ENCODE results near the gene NMT2. TPM values are rescaled to one million over a fixed set of nuclear protein-coding genes. Genes with fewer than 3 reads are reported as not detected.

Gene NMT2
- total and polyA plus RNA-seq, 4 donors, result 9.6 to 19.1 (median 17.0) TPM

DNA sequence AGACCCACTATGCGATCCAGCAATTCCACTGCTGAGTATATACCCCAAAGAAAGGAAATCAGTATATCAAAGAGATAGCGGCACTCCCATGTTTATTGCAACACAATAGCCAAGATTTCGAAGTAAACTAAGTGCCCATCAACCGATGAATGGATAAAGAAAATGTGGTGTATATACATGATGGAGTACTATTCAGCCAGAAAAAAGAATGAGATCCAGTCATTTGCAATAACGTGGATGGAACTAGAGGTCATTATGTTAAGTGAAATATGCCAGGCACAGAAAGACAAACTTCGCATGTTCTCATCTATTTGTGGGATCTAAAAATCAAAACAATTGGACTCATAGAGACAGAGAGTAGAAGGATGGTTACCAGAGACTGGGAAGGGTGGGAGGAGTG, 7.1 kb upstream of the NMT2 start:
- Histone ChIP-seq H3K4me3 (ENCODE audit: low read depth in 1 of 3, low read length in 3 of 3) (no peak overlapping the region), H3K4me1 (ENCODE audit: control insufficient read depth in 4 of 4, insufficient read depth in 4 of 4, low read length in 3 of 4) (peaks cover 0 to 9% (median 4%) of the 10 kb centered on the region in 4 donors), H3K36me3 (ENCODE audit: control insufficient read depth in 4 of 4, insufficient read depth in 3 of 4, low read depth in 1 of 4, low read length in 3 of 4) (no peaks in the 10 kb centered on the region), H3K9me3 (ENCODE audit: control insufficient read depth in 4 of 4, low read length in 3 of 4) (no peaks in the 10 kb centered on the region), H3K9ac (ENCODE audit: low read depth in 1 of 2, low read length in 2 of 2) (no peak overlapping the region), H3K27ac (ENCODE audit: low read depth in 1 of 2, low read length in 2 of 2) (no peak overlapping the region), H3K27me3 (ENCODE audit: control insufficient read depth in 4 of 4, insufficient read depth in 4 of 4, low read length in 3 of 4) (no peaks in the 10 kb centered on the region)
- no peak for TF ChIP-seq YY1 (IDR thresholded peaks at IDR 0.05)
- no peak for TF ChIP-seq FOXA2 (IDR thresholded peaks at IDR 0.05)
- TF ChIP-seq EGR1 (IDR thresholded peaks at IDR 0.05; ENCODE audit: low read depth in 2 of 2), result no peak
- TF ChIP-seq FOXA1 (IDR thresholded peaks at IDR 0.05), result no peak
- TF ChIP-seq, protein P1, sequence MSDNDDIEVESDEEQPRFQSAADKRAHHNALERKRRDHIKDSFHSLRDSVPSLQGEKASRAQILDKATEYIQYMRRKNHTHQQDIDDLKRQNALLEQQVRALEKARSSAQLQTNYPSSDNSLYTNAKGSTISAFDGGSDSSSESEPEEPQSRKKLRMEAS (IDR thresholded peaks at IDR 0.05), result no peak
- TF ChIP-seq HNF4A (conservative IDR thresholded peaks at IDR 0.05), result no peak
- TF ChIP-seq, protein P2, sequence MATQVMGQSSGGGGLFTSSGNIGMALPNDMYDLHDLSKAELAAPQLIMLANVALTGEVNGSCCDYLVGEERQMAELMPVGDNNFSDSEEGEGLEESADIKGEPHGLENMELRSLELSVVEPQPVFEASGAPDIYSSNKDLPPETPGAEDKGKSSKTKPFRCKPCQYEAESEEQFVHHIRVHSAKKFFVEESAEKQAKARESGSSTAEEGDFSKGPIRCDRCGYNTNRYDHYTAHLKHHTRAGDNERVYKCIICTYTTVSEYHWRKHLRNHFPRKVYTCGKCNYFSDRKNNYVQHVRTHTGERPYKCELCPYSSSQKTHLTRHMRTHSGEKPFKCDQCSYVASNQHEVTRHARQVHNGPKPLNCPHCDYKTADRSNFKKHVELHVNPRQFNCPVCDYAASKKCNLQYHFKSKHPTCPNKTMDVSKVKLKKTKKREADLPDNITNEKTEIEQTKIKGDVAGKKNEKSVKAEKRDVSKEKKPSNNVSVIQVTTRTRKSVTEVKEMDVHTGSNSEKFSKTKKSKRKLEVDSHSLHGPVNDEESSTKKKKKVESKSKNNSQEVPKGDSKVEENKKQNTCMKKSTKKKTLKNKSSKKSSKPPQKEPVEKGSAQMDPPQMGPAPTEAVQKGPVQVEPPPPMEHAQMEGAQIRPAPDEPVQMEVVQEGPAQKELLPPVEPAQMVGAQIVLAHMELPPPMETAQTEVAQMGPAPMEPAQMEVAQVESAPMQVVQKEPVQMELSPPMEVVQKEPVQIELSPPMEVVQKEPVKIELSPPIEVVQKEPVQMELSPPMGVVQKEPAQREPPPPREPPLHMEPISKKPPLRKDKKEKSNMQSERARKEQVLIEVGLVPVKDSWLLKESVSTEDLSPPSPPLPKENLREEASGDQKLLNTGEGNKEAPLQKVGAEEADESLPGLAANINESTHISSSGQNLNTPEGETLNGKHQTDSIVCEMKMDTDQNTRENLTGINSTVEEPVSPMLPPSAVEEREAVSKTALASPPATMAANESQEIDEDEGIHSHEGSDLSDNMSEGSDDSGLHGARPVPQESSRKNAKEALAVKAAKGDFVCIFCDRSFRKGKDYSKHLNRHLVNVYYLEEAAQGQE (IDR thresholded peaks at IDR 0.05), result no peak
- no peak for TF ChIP-seq TAF1 (conservative IDR thresholded peaks at IDR 0.05)
- TF ChIP-seq, protein P3, sequence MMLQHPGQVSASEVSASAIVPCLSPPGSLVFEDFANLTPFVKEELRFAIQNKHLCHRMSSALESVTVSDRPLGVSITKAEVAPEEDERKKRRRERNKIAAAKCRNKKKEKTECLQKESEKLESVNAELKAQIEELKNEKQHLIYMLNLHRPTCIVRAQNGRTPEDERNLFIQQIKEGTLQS (IDR thresholded peaks at IDR 0.05), result no peak
- TF ChIP-seq NR2F2 (IDR thresholded peaks at IDR 0.05), result no peak
- TF ChIP-seq, protein P4, sequence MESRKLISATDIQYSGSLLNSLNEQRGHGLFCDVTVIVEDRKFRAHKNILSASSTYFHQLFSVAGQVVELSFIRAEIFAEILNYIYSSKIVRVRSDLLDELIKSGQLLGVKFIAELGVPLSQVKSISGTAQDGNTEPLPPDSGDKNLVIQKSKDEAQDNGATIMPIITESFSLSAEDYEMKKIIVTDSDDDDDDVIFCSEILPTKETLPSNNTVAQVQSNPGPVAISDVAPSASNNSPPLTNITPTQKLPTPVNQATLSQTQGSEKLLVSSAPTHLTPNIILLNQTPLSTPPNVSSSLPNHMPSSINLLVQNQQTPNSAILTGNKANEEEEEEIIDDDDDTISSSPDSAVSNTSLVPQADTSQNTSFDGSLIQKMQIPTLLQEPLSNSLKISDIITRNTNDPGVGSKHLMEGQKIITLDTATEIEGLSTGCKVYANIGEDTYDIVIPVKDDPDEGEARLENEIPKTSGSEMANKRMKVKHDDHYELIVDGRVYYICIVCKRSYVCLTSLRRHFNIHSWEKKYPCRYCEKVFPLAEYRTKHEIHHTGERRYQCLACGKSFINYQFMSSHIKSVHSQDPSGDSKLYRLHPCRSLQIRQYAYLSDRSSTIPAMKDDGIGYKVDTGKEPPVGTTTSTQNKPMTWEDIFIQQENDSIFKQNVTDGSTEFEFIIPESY (IDR thresholded peaks at IDR 0.05), result no peak
- no peak for TF ChIP-seq GABPA (IDR thresholded peaks at IDR 0.05 in 1 of 2, conservative IDR thresholded peaks at IDR 0.05 in 1 of 2)
- TF ChIP-seq SP1 (IDR thresholded peaks at IDR 0.05), result no peak
- no peak for DNase-seq (ENCODE audit: low spot score)
- 93% methylated on average over 6 of the region's 6 CpGs for WGBS

DNA sequence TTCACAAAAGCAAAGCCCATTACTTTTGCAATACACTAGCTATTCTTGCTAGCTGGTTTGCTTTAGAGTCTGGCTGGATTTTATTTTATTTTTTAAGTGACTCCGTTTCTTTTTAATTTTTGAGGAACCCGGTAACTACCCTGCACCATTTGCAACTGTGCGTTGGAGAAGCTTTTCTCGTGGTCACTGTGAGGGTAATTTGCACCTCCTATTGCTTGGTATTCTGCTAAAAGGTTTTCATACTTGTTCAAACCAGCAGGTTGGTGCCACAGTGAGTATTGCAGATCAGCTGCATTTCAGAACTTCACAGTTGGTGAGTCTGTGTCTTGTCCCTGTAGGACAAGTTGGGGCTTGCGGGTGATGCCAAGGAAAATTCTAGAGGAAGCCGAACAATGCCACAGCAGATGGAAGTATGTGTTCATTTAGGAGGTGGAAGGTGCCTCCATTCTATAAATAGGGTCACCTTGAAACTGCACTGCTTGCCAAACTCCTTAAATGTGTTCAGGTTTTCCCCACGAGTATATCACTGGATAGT, 3.9 kb upstream of the NMT2 start:
- Histone ChIP-seq H3K9me3 (ENCODE audit: control insufficient read depth in 4 of 4, low read length in 3 of 4) (no peaks in the 10 kb centered on the region), H3K4me1 (ENCODE audit: control insufficient read depth in 4 of 4, insufficient read depth in 4 of 4, low read length in 3 of 4) (peaks cover 5 to 17% (median 10%) of the 10 kb centered on the region in 4 donors), H3K9ac (ENCODE audit: low read depth in 1 of 2, low read length in 2 of 2) (no peak overlapping the region), H3K36me3 (ENCODE audit: control insufficient read depth in 4 of 4, insufficient read depth in 3 of 4, low read depth in 1 of 4, low read length in 3 of 4) (no peaks in the 10 kb centered on the region), H3K27ac (ENCODE audit: low read depth in 1 of 2, low read length in 2 of 2) (no peak overlapping the region), H3K27me3 (ENCODE audit: control insufficient read depth in 4 of 4, insufficient read depth in 4 of 4, low read length in 3 of 4) (no peaks in the 10 kb centered on the region), H3K4me3 (ENCODE audit: low read depth in 1 of 3, low read length in 3 of 3) (no peak overlapping the region)
- 96% methylated on average over 7 of the region's 7 CpGs for WGBS
- DNase-seq (ENCODE audit: low spot score), result no peak
- TF ChIP-seq, protein P2 (IDR thresholded peaks at IDR 0.05), result no peak
- no peak for TF ChIP-seq NR2F2 (IDR thresholded peaks at IDR 0.05)
- TF ChIP-seq HNF4A (conservative IDR thresholded peaks at IDR 0.05), result no peak
- no peak for TF ChIP-seq GABPA (IDR thresholded peaks at IDR 0.05 in 1 of 2, conservative IDR thresholded peaks at IDR 0.05 in 1 of 2)
- no peak for TF ChIP-seq YY1 (IDR thresholded peaks at IDR 0.05)
- no peak for TF ChIP-seq HNF4G (IDR thresholded peaks at IDR 0.05)
- no peak for TF ChIP-seq FOXA1 (IDR thresholded peaks at IDR 0.05)
- TF ChIP-seq, protein P1 (IDR thresholded peaks at IDR 0.05), result no peak
- TF ChIP-seq, protein P3 (IDR thresholded peaks at IDR 0.05), result no peak
- TF ChIP-seq RAD21 (IDR thresholded peaks at IDR 0.05), result no peak
- no peak for TF ChIP-seq TAF1 (conservative IDR thresholded peaks at IDR 0.05)
- TF ChIP-seq, protein P4 (IDR thresholded peaks at IDR 0.05), result no peak
- TF ChIP-seq FOXA2 (IDR thresholded peaks at IDR 0.05), result no peak
